Loucy (cell line): ENCODE results near the gene ATF7IP.
"Not testable (repeated sequence)": the region's sequence is repeated elsewhere in the genome, so short reads cannot be mapped to it uniquely, and the experiment has no call there.

ENCODE experiments used
- H2AFZ ChIP-seq: fragments of 200-600 bp; sonication (generic); 2 replicates; pipeline ENCODE4 v1.6.0; 2016; ENCODE audit warnings: antibody characterized with exemption, mild to moderate bottlenecking, low read length, moderate library complexity
- H3F3A ChIP-seq: fragments of 200-600 bp; 2 replicates; pipeline ENCODE4 v1.6.0; 2016; ENCODE audit warnings: antibody characterized with exemption, low read depth, mild to moderate bottlenecking
- H3K27me3 ChIP-seq: fragments of 200-600 bp; sonication (generic); 2 replicates; pipeline ENCODE4 v1.6.1; 2014; ENCODE audit warnings: low read length, mild to moderate bottlenecking; ENCODE audit not compliant: insufficient read depth, poor library complexity, severe bottlenecking
- H3K36me3 ChIP-seq: fragments of 200-600 bp; sonication (generic); 2 replicates; pipeline ENCODE4 v1.6.1; 2016; ENCODE audit warnings: low read length; ENCODE audit not compliant: insufficient read depth
- H3K4me1 ChIP-seq: fragments of 200-600 bp; sonication (generic); 2 replicates; pipeline ENCODE4 v1.5.1; 2014; ENCODE audit warnings: low read length, mild to moderate bottlenecking; ENCODE audit not compliant: insufficient read depth, poor library complexity, severe bottlenecking
- H3K4me2 ChIP-seq: fragments of 200-600 bp; sonication (generic); 2 replicates; pipeline ENCODE4 v1.6.0; 2014; ENCODE audit warnings: antibody characterized with exemption, low read length, low read depth, mild to moderate bottlenecking; ENCODE audit not compliant: poor library complexity, severe bottlenecking
- H3K4me3 ChIP-seq: fragments of 200-600 bp; sonication (generic); 2 replicates; pipeline ENCODE4 v1.5.1; 2014; ENCODE audit warnings: low read length, mild to moderate bottlenecking, mixed read lengths; ENCODE audit not compliant: poor library complexity, severe bottlenecking
- H3K79me2 ChIP-seq: fragments of 200-600 bp; sonication (generic); 2 replicates; pipeline ENCODE4 v1.6.1; 2014; ENCODE audit warnings: low read length; ENCODE audit not compliant: insufficient read depth
- H3K9ac ChIP-seq: fragments of 200-600 bp; sonication (generic); 2 replicates; pipeline ENCODE4 v1.6.0; 2014; ENCODE audit warnings: mild to moderate bottlenecking, low read depth, low read length, moderate library complexity; ENCODE audit not compliant: poor library complexity, severe bottlenecking
- H3K9me2 ChIP-seq: fragments of 200-600 bp; sonication (generic); replicated peaks from 2 replicates; pipeline ENCODE4 v1.6.1; 2016; ENCODE audit warnings: low read depth, low read length, mixed read lengths
- H3K9me3 ChIP-seq: fragments of 200-600 bp; sonication (generic); 2 replicates; pipeline ENCODE4 v1.6.1; 2014; ENCODE audit warnings: mild to moderate bottlenecking, antibody characterized with exemption, low read length, low read depth; ENCODE audit not compliant: insufficient read depth
- H4K20me1 ChIP-seq: fragments of 200-600 bp; sonication (generic); 2 replicates; pipeline ENCODE4 v1.6.0; 2014; ENCODE audit warnings: antibody characterized with exemption, low read length, mild to moderate bottlenecking; ENCODE audit not compliant: insufficient read depth, poor library complexity, severe bottlenecking
- EZH2phosphoT487 ChIP-seq: fragments of 200-600 bp; IDR thresholded peaks from 2 replicates; pipeline ENCODE4 v1.6.1; 2018; ENCODE audit warnings: antibody characterized with exemption, mild to moderate bottlenecking, moderate library complexity, borderline replicate concordance
- TF ChIP-seq, protein P1 (sequence below): fragments of 200-600 bp; sonication (generic); conservative IDR thresholded peaks from 2 replicates; pipeline ENCODE4 v1.5.1; 2014; ENCODE audit warnings: mild to moderate bottlenecking, antibody characterized with exemption, low read length

ATF7IP gene

DNA sequence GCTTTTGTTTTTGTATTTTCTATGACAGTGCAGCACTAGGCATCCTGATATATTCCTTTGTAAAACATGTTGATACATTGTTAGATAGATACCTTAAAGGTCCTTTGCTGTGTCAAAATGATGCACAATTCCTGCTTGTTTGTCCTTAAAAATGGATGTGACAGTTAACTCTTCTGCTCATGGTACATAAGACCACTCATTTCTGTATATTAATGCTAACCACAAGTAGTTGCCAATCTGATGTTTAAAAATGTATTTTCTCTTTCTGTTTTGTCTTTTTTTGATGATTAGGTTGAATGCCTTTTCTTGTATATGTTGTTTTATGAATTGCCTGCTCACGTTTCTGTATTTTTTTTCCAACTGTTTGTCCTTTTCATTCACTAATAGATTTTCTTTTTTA, 35.1 kb downstream of the ATF7IP start:
- Histone ChIP-seq H4K20me1 (peaks cover 59% of the 10 kb centered on the region), H3K9ac (no peak overlapping the region), H2AFZ (no peak overlapping the region), H3K27me3 (no peaks in the 10 kb centered on the region), H3K4me2 (no peak overlapping the region), H3K79me2 (peaks cover 100% of the 10 kb centered on the region), H3K9me3 (peaks cover 24% of the 10 kb centered on the region), H3K4me1 (peaks cover 46% of the 10 kb centered on the region), H3K36me3 (peaks cover 15% of the 10 kb centered on the region), H3K9me2 (no peaks in the 10 kb centered on the region), H3F3A (no peaks in the 10 kb centered on the region; the same call in 1 of the 2 replicates), H3K4me3 (no peak overlapping the region)
- TF ChIP-seq, protein P1, sequence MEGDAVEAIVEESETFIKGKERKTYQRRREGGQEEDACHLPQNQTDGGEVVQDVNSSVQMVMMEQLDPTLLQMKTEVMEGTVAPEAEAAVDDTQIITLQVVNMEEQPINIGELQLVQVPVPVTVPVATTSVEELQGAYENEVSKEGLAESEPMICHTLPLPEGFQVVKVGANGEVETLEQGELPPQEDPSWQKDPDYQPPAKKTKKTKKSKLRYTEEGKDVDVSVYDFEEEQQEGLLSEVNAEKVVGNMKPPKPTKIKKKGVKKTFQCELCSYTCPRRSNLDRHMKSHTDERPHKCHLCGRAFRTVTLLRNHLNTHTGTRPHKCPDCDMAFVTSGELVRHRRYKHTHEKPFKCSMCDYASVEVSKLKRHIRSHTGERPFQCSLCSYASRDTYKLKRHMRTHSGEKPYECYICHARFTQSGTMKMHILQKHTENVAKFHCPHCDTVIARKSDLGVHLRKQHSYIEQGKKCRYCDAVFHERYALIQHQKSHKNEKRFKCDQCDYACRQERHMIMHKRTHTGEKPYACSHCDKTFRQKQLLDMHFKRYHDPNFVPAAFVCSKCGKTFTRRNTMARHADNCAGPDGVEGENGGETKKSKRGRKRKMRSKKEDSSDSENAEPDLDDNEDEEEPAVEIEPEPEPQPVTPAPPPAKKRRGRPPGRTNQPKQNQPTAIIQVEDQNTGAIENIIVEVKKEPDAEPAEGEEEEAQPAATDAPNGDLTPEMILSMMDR, result no peak
- TF ChIP-seq EZH2phosphoT487, result no peak

DNA sequence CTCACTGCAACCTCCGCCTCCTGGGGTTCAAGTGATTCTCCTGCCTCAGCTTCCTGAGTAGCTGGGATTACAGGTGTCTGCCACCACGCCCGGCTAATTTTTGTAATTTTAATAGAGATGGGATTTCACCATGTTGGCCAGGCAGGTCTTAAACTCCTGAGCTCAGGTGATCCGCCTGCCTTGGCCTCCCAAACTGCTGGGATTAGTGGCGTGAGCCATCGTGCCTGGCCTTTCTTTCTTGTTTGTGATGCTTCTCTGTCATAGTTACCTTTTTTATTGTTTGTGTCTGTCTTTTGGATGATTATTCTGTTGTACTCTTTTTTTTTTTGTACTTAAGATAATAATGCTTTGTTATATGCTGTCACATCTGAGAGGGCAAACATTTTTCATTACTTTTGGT, 35.8 kb downstream of the ATF7IP start:
- not testable (repeated sequence) for H3K4me2 ChIP-seq, H3K4me3 ChIP-seq, H3F3A ChIP-seq, H3K27me3 ChIP-seq, H2AFZ ChIP-seq, H3K9me2 ChIP-seq, H3K9ac ChIP-seq
- Histone ChIP-seq H3K4me1 (peaks cover 41% of the 10 kb centered on the region), H4K20me1 (peaks cover 57% of the 10 kb centered on the region), H3K79me2 (peaks cover 100% of the 10 kb centered on the region), H3K36me3 (peaks cover 15% of the 10 kb centered on the region), H3K9me3 (peaks cover 24% of the 10 kb centered on the region)

DNA sequence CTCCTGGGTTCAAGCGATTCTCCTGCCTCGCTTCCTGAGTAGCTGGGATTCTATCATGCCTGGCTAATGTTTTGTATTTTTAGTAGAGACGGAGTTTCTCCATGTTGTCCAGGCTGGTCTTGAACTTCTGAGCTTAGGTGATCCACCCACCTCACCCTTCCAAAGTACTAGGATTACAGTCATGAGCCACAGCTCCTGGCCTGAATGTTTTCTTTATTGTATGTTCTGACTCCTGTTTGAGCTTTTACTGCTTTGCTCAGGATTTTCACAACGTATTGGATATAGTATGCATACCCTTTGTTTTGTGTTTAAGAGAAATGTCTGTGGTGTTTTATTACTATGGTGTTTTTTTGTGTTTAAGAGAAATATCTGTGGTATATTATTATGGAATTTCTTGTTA, 37.2 kb downstream of the ATF7IP start:
- Histone ChIP-seq H3K9me3 (peaks cover 24% of the 10 kb centered on the region), H3K4me3 (no peak overlapping the region), H3K36me3 (peaks cover 15% of the 10 kb centered on the region), H4K20me1 (peaks cover 51% of the 10 kb centered on the region), H3K9ac (no peak overlapping the region), H3K27me3 (no peaks in the 10 kb centered on the region), H3K79me2 (peaks cover 100% of the 10 kb centered on the region), H3K4me1 (peaks cover 33% of the 10 kb centered on the region), H2AFZ (no peak overlapping the region), H3F3A (no peaks in the 10 kb centered on the region; the same call in 1 of the 2 replicates), H3K9me2 (no peaks in the 10 kb centered on the region), H3K4me2 (peak overlapping the region; percentile 61)
- TF ChIP-seq, protein P1, result no peak
- no peak for TF ChIP-seq EZH2phosphoT487

DNA sequence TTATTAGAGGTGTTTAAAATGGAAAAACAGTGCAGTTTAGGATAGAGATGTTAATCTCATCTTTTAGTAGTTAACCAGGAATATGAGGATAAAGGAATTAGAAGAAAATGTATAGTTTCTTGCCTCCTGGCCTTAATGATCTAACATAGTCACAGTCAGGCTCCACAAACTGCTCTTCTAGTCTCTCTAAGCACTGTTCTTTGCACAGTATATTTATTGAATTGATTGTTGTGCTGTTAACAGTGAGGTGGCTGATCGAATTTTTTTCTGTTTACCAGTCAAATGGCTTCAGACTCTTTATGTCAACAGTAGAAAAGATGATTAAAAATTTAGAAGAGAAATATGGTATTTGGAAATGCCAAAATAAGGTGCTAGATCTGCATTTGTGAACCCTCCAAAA, 37.8 kb downstream of the ATF7IP start:
- no peaks in the 10 kb centered on the region for H3K9me2 ChIP-seq
- peaks cover 100% of the 10 kb centered on the region for H3K79me2 ChIP-seq
- H3K27me3 ChIP-seq, result no peaks in the 10 kb centered on the region
- H3K9me3 ChIP-seq, result peaks cover 25% of the 10 kb centered on the region
- no peak overlapping the region for H2AFZ ChIP-seq
- H3K4me2 ChIP-seq, result peak overlapping the region; percentile 61
- H3F3A ChIP-seq, result no peaks in the 10 kb centered on the region; the same call in 1 of the 2 replicates
- H3K9ac ChIP-seq, result no peak overlapping the region
- peaks cover 48% of the 10 kb centered on the region for H4K20me1 ChIP-seq
- TF ChIP-seq EZH2phosphoT487, result no peak
- TF ChIP-seq, protein P1, result no peak
- H3K4me3 ChIP-seq, result peak overlapping the region; percentile 21
- peaks cover 15% of the 10 kb centered on the region for H3K36me3 ChIP-seq
- H3K4me1 ChIP-seq, result peaks cover 33% of the 10 kb centered on the region
